K562 (cell line): ENCODE results near the gene NEU1. TPM values are rescaled to one million over a fixed set of nuclear protein-coding genes. Genes with fewer than 3 reads are reported as not detected.

Experiments
- ADNP ChIP-seq: fragments of 200-800 bp; sonication (Bioruptor generic); IDR thresholded peaks from 2 replicates; pipeline ENCODE4 v1.6.1; 2016; ENCODE audit warnings: missing genetic modification characterization, missing compliant biosample characterization
- ASH1L ChIP-seq: fragments of 450-650 bp; IDR thresholded peaks from 2 replicates; pipeline ENCODE4 v1.6.1; 2018; ENCODE audit warnings: borderline replicate concordance, mild to moderate bottlenecking, low read depth; ENCODE audit not compliant: partially characterized antibody
- ATF3 ChIP-seq, 2 experiments: fragments of 450-650 bp in 1 of 2; sonication (generic) in 1 of 2; formaldehyde crosslinking in 1 of 2; IDR thresholded peaks in 1 of 2; conservative IDR thresholded peaks in 1 of 2; 2 replicates each; pipeline versions ENCODE4 v1.6.1 to v1.8.1; 2016 to 2023; ENCODE audit warnings: mild to moderate bottlenecking in 2 of 2, moderate library complexity in 2 of 2, inconsistent platforms in 1 of 2, missing genetic modification reagents in 1 of 2
- ATF4 ChIP-seq: fragments of 450-650 bp; formaldehyde crosslinking; IDR thresholded peaks from 2 replicates; pipeline ENCODE4 v1.4.0; 2022; ENCODE audit warnings: mild to moderate bottlenecking, moderate library complexity
- BRD4 ChIP-seq: fragments of 200-600 bp; sonication (generic); IDR thresholded peaks from 2 replicates; pipeline ENCODE4 v1.6.1; 2017; ENCODE audit warnings: inconsistent platforms
- CREB5 ChIP-seq: fragments of 250-450 bp; sonication (Bioruptor Pico); IDR thresholded peaks from 2 replicates; pipeline ENCODE4 v1.5.0; 2020; ENCODE audit warnings: mild to moderate bottlenecking
- ELF4 ChIP-seq: fragments of 450-650 bp; formaldehyde crosslinking; IDR thresholded peaks from 2 replicates; pipeline ENCODE4 v1.4.0; 2022; ENCODE audit warnings: missing genetic modification characterization
- ETS1 ChIP-seq: conservative IDR thresholded peaks from 2 replicates; pipeline ENCODE4 v1.6.1; 2011; ENCODE audit warnings: low read depth, mild to moderate bottlenecking, low read length; ENCODE audit not compliant: control insufficient read depth
- HNRNPH1 ChIP-seq: fragments of 200-400 bp; formaldehyde crosslinking; optimal IDR thresholded peaks from 2 replicates; pipeline ENCODE3; 2017; ENCODE audit warnings: low read depth, mild to moderate bottlenecking, low read length, moderate library complexity
- MED1 ChIP-seq: sonication (generic); formaldehyde crosslinking; IDR thresholded peaks from 2 replicates; pipeline ENCODE4 v1.8.1; 2023; ENCODE audit warnings: missing genetic modification reagents, borderline replicate concordance
- NCOA1 ChIP-seq: fragments of 450-650 bp; IDR thresholded peaks from 2 replicates; pipeline ENCODE4 v1.6.1; 2016; ENCODE audit warnings: low read depth
- NELFE ChIP-seq: IDR thresholded peaks from 2 replicates; pipeline ENCODE4 v1.6.1; 2011; ENCODE audit warnings: mild to moderate bottlenecking; ENCODE audit not compliant: insufficient read depth, insufficient read length
- NEUROD1 ChIP-seq: fragments of 150-350 bp; IDR thresholded peaks from 2 replicates; pipeline ENCODE4 v1.6.1; 2014; ENCODE audit warnings: borderline replicate concordance, low read length, low read depth; ENCODE audit not compliant: partially characterized antibody
- PHF20 ChIP-seq: fragments of 450-650 bp; IDR thresholded peaks from 2 replicates; pipeline ENCODE4 v1.6.1; 2018; ENCODE audit not compliant: partially characterized antibody
- POLR3A ChIP-seq: IDR thresholded peaks from 2 replicates; pipeline ENCODE4 v1.6.1; 2011; ENCODE audit warnings: borderline replicate concordance, mild to moderate bottlenecking, moderate library complexity; ENCODE audit not compliant: insufficient read length, insufficient read depth; ENCODE audit errors: extremely low read depth
- POLR3G ChIP-seq: IDR thresholded peaks from 2 replicates; pipeline ENCODE4 v1.6.1; 2011; ENCODE audit not compliant: insufficient read length, insufficient replicate concordance; ENCODE audit errors: extremely low read depth
- SMAD1 ChIP-seq: fragments of 150-350 bp; IDR thresholded peaks from 2 replicates; pipeline ENCODE4 v1.6.1; 2014; ENCODE audit warnings: low read length, low read depth; ENCODE audit not compliant: partially characterized antibody
- TCF15 ChIP-seq: fragments of 250-450 bp; sonication (Bioruptor Pico); IDR thresholded peaks from 2 replicates; pipeline ENCODE4 v1.8.0; 2022; ENCODE audit warnings: moderate library complexity, mild to moderate bottlenecking, inconsistent platforms
- TCF7L2 ChIP-seq: fragments of 150-350 bp; IDR thresholded peaks from 2 replicates; pipeline ENCODE4 v1.6.1; 2016; ENCODE audit warnings: low read depth, mild to moderate bottlenecking, low read length, moderate library complexity
- ZFX ChIP-seq: sonication (generic); formaldehyde crosslinking; IDR thresholded peaks from 2 replicates; pipeline ENCODE4 v1.8.0; 2022; ENCODE audit warnings: mild to moderate bottlenecking, missing genetic modification reagents, moderate library complexity
- ZNF232 ChIP-seq: sonication (generic); formaldehyde crosslinking; IDR thresholded peaks from 2 replicates; pipeline ENCODE4 v1.8.0; 2022; ENCODE audit warnings: mild to moderate bottlenecking, missing genetic modification reagents
- ZZZ3 ChIP-seq: fragments of 450-650 bp; IDR thresholded peaks from 2 replicates; pipeline ENCODE4 v1.6.1; 2016; ENCODE audit warnings: antibody characterized with exemption, mild to moderate bottlenecking, moderate library complexity
- polyA plus RNA-seq, 8 experiments: library from polyadenylated mRNA; depleted of rRNA in 4 of 8; stranded (reverse) in 5 of 8; unstranded in 3 of 8; fragments of >200 nt; fragmentation: Nextera tagmentation in 2 of 8; fragmentation: Illumina TruSeq in 1 of 8; extraction: Ambion mirVana in 2 of 8; extraction: Trizol in 1 of 8; gene quantifications; 2 replicates each; pipeline versions ENCODE4 v1.2.1 to v1.2.3, GENCODE V29; 2011 to 2014; ENCODE audit warnings: inconsistent platforms in 1 of 8, missing spikeins in 1 of 8
- total RNA-seq, 7 experiments: library from RNA; depleted of rRNA in 6 of 7; stranded (reverse); fragments of >200 nt in 6 of 7; fragmentation: Illumina TruSeq in 2 of 7; extraction: Trizol in 2 of 7; gene quantifications; 2 replicates each; pipeline versions ENCODE4 v1.2.1 to v1.2.3, GENCODE V29; 2011 to 2021; ENCODE audit warnings: low replicate concordance in 1 of 7

Gene NEU1
- total and polyA plus RNA-seq, 9 of the 15 experiments (the other 6 are each of a cell fraction or from before 2014, with no cell fraction given): 14.8 to 67.8 (median 51.0) TPM

GRCh38 chr6:31834367-31835250, 28.0 kb downstream of the NEU1 start (continued):
- TF ChIP-seq ATF4 (CRISPR knock-in tag): peak; percentile 60; the same call in 1 of the 2 replicates
- TF ChIP-seq CREB5 (CRISPR knock-in tag): peak; percentile 55; the same call in 1 of the 2 replicates
- TF ChIP-seq HNRNPH1: peak; percentile 70
- peak; percentile 90 for TF ChIP-seq TCF15 (CRISPR knock-in tag)
- no peak for TF ChIP-seq POLR3A
- no peak for TF ChIP-seq PHF20
- no peak for TF ChIP-seq POLR3G
- TF ChIP-seq MED1: no peak; the same call in 1 of the 2 replicates
- peak; percentile 83 for TF ChIP-seq NELFE
- peak; percentile 89; the same call in 1 of the 2 replicates for TF ChIP-seq BRD4
- no peak for TF ChIP-seq ATF3 (IDR thresholded peaks at IDR 0.05)
- peak; percentile 88 for TF ChIP-seq ATF3 (CRISPR knock-in tag; conservative IDR thresholded peaks at IDR 0.05)
- no peak; the same call in 1 of the 2 replicates for TF ChIP-seq TCF7L2
- no peak for TF ChIP-seq ADNP (tag)
- no peak for TF ChIP-seq ZZZ3
- TF ChIP-seq SMAD1: peak; percentile 96
- TF ChIP-seq ETS1: peak; percentile 63
- peak; percentile 91 for TF ChIP-seq ZFX (CRISPR knock-in tag)
- TF ChIP-seq NCOA1: no peak; the same call in none of the 2 replicates
- TF ChIP-seq ZNF232 (CRISPR knock-in tag): peak; percentile 74; the same call in 1 of the 2 replicates
- TF ChIP-seq ASH1L: peak; percentile 67
- peak; percentile 99 for TF ChIP-seq ELF4 (CRISPR knock-in tag)
- peak; percentile 28 for TF ChIP-seq NEUROD1
